ENCODE results near the gene ELAPOR2. TPM values are rescaled to one million over a fixed set of nuclear protein-coding genes. Genes with fewer than 3 reads are reported as not detected.

Gene ELAPOR2
- total and polyA plus RNA-seq, 2 of the 13 experiments (the other 11 are each of a cell fraction or from before 2014, with no cell fraction given), result 7.8 to 8.4 TPM

DNA sequence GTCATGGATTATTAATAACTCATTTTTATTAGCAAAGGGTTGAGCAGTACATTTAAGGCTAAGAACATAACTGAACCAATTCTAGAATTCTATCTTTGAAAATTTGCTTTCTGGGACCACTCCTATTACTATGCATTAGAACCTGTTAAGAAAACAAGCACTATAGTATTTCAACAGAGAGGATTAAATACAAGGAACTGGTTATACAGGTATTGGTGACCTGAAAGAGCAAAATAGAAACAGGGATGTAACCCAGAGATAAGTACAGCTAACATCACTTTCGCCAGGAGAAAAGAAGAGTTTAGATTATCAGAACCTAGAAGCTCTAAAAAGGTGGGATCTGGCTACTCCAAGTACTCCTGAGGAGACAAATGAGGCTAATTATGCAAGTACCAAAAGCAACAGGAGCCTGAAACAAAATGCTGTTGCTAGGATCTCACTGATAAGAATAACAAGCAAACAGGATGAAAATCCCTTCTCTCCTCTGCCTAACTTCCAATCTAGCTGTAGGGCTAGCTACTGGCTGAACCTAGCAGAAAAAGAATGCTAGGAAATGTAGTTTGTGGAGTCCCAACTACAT lies 32.1 kb upstream of the ELAPOR2 start (continued):
- TF ChIP-seq, protein P1, sequence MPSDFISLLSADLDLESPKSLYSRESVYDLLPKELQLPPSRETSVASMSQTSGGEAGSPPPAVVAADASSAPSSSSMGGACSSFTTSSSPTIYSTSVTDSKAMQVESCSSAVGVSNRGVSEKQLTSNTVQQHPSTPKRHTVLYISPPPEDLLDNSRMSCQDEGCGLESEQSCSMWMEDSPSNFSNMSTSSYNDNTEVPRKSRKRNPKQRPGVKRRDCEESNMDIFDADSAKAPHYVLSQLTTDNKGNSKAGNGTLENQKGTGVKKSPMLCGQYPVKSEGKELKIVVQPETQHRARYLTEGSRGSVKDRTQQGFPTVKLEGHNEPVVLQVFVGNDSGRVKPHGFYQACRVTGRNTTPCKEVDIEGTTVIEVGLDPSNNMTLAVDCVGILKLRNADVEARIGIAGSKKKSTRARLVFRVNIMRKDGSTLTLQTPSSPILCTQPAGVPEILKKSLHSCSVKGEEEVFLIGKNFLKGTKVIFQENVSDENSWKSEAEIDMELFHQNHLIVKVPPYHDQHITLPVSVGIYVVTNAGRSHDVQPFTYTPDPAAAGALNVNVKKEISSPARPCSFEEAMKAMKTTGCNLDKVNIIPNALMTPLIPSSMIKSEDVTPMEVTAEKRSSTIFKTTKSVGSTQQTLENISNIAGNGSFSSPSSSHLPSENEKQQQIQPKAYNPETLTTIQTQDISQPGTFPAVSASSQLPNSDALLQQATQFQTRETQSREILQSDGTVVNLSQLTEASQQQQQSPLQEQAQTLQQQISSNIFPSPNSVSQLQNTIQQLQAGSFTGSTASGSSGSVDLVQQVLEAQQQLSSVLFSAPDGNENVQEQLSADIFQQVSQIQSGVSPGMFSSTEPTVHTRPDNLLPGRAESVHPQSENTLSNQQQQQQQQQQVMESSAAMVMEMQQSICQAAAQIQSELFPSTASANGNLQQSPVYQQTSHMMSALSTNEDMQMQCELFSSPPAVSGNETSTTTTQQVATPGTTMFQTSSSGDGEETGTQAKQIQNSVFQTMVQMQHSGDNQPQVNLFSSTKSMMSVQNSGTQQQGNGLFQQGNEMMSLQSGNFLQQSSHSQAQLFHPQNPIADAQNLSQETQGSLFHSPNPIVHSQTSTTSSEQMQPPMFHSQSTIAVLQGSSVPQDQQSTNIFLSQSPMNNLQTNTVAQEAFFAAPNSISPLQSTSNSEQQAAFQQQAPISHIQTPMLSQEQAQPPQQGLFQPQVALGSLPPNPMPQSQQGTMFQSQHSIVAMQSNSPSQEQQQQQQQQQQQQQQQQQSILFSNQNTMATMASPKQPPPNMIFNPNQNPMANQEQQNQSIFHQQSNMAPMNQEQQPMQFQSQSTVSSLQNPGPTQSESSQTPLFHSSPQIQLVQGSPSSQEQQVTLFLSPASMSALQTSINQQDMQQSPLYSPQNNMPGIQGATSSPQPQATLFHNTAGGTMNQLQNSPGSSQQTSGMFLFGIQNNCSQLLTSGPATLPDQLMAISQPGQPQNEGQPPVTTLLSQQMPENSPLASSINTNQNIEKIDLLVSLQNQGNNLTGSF (CRISPR knock-in tag; IDR thresholded peaks at IDR 0.05), result no peak
- TF ChIP-seq ZNF343 (CRISPR knock-in tag; IDR thresholded peaks at IDR 0.05), result no peak
- no peak for TF ChIP-seq DMAP1 (CRISPR knock-in tag; IDR thresholded peaks at IDR 0.05)
- no peak for TF ChIP-seq ZNF556 (CRISPR knock-in tag; IDR thresholded peaks at IDR 0.05; ENCODE audit: borderline replicate concordance)

DNA sequence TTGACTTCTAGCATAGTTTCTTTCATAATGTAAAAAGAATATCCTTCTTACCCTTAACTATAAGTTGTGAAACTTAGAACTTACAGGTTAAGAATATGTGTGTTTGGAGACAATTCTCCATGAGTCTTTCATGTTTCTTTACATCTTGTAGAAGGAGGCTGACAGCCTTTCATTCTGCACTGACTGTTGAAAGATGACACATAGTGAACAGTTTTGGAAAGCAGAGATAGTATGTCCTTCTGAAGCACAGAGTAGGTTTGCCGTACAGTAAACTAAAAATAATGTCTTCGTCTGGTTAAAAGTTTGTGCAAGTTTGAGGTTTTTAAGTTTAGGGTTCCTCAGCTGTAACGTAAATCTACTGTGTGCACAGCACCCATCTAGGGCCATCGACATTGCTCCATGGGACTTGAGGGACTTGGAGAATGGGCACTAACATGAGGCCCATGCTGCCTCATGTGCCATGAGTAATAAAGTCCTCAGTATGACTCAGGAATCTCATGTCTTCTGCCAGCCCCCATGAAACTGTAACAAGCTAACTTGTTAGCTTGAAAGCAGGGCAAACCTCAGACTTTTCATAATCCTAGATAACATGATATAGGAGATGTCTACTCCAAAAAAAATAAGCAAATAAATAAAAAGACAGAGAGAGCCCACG lies 24.5 kb upstream of the ELAPOR2 start:
- no peaks in the 10 kb centered on the region for H3K9me3 ChIP-seq (ENCODE audit: low read length)
- intact Hi-C loops (cut with micrococcal nuclease; ENCODE audit: unreplicated experiment), result no loop called here
- DNase-seq (ENCODE audit: low spot score) (no peak), FAIRE-seq (no peak), ATAC-seq (no peak)
- no peak overlapping the region for H3K4me3 ChIP-seq (replicated peaks in 1 of 3; ENCODE audit: insufficient read depth in 1 of 3, low read depth in 2 of 3, low read length in 3 of 3)
- H3K4me2 ChIP-seq (ENCODE audit: low read depth, low read length), result no peak overlapping the region
- no peaks in the 10 kb centered on the region for H3K27me3 ChIP-seq (ENCODE audit: control insufficient read depth in 1 of 2, insufficient read depth in 2 of 2, low read length in 2 of 2)
- no peaks in the 10 kb centered on the region for H4K20me1 ChIP-seq (ENCODE audit: insufficient read depth, low read length)
- ChIA-PET CTCF (ENCODE audit: low intra/inter-chr PET ratio, low total read pairs) (no interaction called here), POLR2A (no interaction called here)
- BruUV-seq (replicated peaks), result no TSS peak
- no peak overlapping the region for H3K27ac ChIP-seq (ENCODE audit: extremely low read length, insufficient read depth, low read length)
- 21% methylated on average over 5 of the region's 5 CpGs for WGBS (ENCODE audit: low lambda C conversion rate)
- H3K9ac ChIP-seq (ENCODE audit: insufficient read depth, low read depth, low read length), result no peak overlapping the region
- H3K4me1 ChIP-seq (ENCODE audit: insufficient read depth, low read length), result no peaks in the 10 kb centered on the region
- in situ Hi-C loops (cut with HindIII; ENCODE audit: extremely low pct_ligation_motif_present, low pct_unique_long_range_greater_than_20kb), result no loop called here
- no peak overlapping the region for H2AFZ ChIP-seq (ENCODE audit: low read length)
- no peaks in the 10 kb centered on the region for H3K79me2 ChIP-seq (ENCODE audit: insufficient read depth, low read length)
- H3K36me3 ChIP-seq (replicated peaks in 1 of 2; ENCODE audit: control insufficient read depth in 1 of 2, insufficient read depth in 2 of 2, low read length in 2 of 2), result no peaks in the 10 kb centered on the region
- TF ChIP-seq, protein P2, sequence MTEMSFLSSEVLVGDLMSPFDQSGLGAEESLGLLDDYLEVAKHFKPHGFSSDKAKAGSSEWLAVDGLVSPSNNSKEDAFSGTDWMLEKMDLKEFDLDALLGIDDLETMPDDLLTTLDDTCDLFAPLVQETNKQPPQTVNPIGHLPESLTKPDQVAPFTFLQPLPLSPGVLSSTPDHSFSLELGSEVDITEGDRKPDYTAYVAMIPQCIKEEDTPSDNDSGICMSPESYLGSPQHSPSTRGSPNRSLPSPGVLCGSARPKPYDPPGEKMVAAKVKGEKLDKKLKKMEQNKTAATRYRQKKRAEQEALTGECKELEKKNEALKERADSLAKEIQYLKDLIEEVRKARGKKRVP (CRISPR knock-in tag; IDR thresholded peaks at IDR 0.05), result no peak
- TF ChIP-seq ZNF33B (CRISPR knock-in tag; IDR thresholded peaks at IDR 0.05) (no peak), FOXM1 (CRISPR knock-in tag; IDR thresholded peaks at IDR 0.05) (no peak), TCF12 (IDR thresholded peaks at IDR 0.05) (no peak), TCF12 (CRISPR knock-in tag; IDR thresholded peaks at IDR 0.05) (no peak), ZNF24 (IDR thresholded peaks at IDR 0.05) (no peak), ARNT (IDR thresholded peaks at IDR 0.05) (no peak), ZMAT3 (CRISPR knock-in tag; conservative IDR thresholded peaks at IDR 0.05) (no peak), ZSCAN29 (CRISPR knock-in tag; conservative IDR thresholded peaks at IDR 0.05) (no peak)
- TF ChIP-seq, protein P3, sequence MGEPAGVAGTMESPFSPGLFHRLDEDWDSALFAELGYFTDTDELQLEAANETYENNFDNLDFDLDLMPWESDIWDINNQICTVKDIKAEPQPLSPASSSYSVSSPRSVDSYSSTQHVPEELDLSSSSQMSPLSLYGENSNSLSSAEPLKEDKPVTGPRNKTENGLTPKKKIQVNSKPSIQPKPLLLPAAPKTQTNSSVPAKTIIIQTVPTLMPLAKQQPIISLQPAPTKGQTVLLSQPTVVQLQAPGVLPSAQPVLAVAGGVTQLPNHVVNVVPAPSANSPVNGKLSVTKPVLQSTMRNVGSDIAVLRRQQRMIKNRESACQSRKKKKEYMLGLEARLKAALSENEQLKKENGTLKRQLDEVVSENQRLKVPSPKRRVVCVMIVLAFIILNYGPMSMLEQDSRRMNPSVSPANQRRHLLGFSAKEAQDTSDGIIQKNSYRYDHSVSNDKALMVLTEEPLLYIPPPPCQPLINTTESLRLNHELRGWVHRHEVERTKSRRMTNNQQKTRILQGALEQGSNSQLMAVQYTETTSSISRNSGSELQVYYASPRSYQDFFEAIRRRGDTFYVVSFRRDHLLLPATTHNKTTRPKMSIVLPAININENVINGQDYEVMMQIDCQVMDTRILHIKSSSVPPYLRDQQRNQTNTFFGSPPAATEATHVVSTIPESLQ (CRISPR knock-in tag; conservative IDR thresholded peaks at IDR 0.05), result no peak
- TF ChIP-seq, protein P4, sequence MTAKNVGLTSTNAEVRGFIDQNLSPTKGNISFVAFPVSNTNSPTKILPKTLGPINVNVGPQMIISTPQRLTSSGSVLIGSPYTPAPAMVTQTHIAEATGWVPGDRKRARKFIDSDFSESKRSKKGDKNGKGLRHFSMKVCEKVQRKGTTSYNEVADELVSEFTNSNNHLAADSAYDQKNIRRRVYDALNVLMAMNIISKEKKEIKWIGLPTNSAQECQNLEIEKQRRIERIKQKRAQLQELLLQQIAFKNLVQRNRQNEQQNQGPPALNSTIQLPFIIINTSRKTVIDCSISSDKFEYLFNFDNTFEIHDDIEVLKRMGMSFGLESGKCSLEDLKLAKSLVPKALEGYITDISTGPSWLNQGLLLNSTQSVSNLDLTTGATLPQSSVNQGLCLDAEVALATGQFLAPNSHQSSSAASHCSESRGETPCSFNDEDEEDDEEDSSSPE (CRISPR knock-in tag; IDR thresholded peaks at IDR 0.05), result no peak

Data from HepG2 (cell line).